Neural progenitor cell (in vitro differentiated cells): ENCODE results near the gene BPIFB2. TPM values are rescaled to one million over a fixed set of nuclear protein-coding genes. Genes with fewer than 3 reads are reported as not detected.

Experiments
- DNase-seq: peaks from one replicate; pipeline ENCODE4 v3.0.0-alpha.2; 2016; ENCODE audit warnings: low spot score
- H2AFZ ChIP-seq: fragments of 200-600 bp; sonication (generic); replicated peaks from 2 replicates; pipeline ENCODE4 v1.6.1; 2016; ENCODE audit warnings: antibody characterized with exemption
- H3F3A ChIP-seq: fragments of 200-600 bp; sonication (generic); 2 replicates; pipeline ENCODE4 v1.6.1; 2016; ENCODE audit warnings: antibody characterized with exemption, low read depth
- H3K27ac ChIP-seq: fragments of 200-600 bp; sonication (generic); 2 replicates; pipeline ENCODE4 v1.5.1; 2016; ENCODE audit warnings: mild to moderate bottlenecking
- H3K27me3 ChIP-seq: fragments of 200-600 bp; sonication (generic); 2 replicates; pipeline ENCODE4 v1.6.1; 2016; ENCODE audit warnings: mild to moderate bottlenecking, moderate library complexity
- H3K36me3 ChIP-seq: fragments of 200-600 bp; sonication (generic); 2 replicates; pipeline ENCODE4 v1.5.1; 2016
- H3K4me1 ChIP-seq: fragments of 200-600 bp; sonication (generic); 2 replicates; pipeline ENCODE4 v1.6.1; 2016; ENCODE audit warnings: mixed run types
- H3K4me2 ChIP-seq: fragments of 200-600 bp; sonication (generic); 2 replicates; pipeline ENCODE4 v1.6.1; 2016
- H3K4me3 ChIP-seq: fragments of 200-600 bp; sonication (generic); 2 replicates; pipeline ENCODE4 v1.5.1; 2016
- H3K79me2 ChIP-seq: fragments of 200-600 bp; sonication (generic); 2 replicates; pipeline ENCODE4 v1.6.1; 2016; ENCODE audit warnings: low read depth
- H3K9ac ChIP-seq: fragments of 200-600 bp; sonication (generic); 2 replicates; pipeline ENCODE4 v1.6.1; 2016
- H3K9me3 ChIP-seq: fragments of 200-600 bp; sonication (generic); 2 replicates; pipeline ENCODE4 v1.5.1; 2016; ENCODE audit warnings: low read depth
- H4K20me1 ChIP-seq: fragments of 200-600 bp; sonication (generic); 2 replicates; pipeline ENCODE4 v1.6.1; 2016; ENCODE audit warnings: low read depth
- H3K27ac Mint-ChIP-seq: 3 replicates; pipeline ENCODE4 v1.8.0; 2021; ENCODE audit warnings: mixed read lengths
- H3K27me3 Mint-ChIP-seq: 2 replicates; pipeline ENCODE4 v1.8.0; 2022; ENCODE audit warnings: low read depth, mild to moderate bottlenecking, inconsistent platforms, moderate library complexity, mixed read lengths; ENCODE audit not compliant: insufficient read depth
- H3K36me3 Mint-ChIP-seq: 3 replicates; pipeline ENCODE4 v1.8.0; 2021; ENCODE audit warnings: mixed read lengths
- H3K4me1 Mint-ChIP-seq: 3 replicates; pipeline ENCODE4 v1.8.0; 2021; ENCODE audit warnings: mixed read lengths
- H3K4me3 Mint-ChIP-seq: 3 replicates; pipeline ENCODE4 v1.8.0; 2021; ENCODE audit warnings: mild to moderate bottlenecking, moderate library complexity, mixed read lengths
- H3K9me3 Mint-ChIP-seq: 3 replicates; pipeline ENCODE4 v1.8.0; 2020; ENCODE audit warnings: mixed read lengths
- EZH2 ChIP-seq: fragments of 200-600 bp; sonication (generic); IDR thresholded peaks from 2 replicates; pipeline ENCODE4 v1.6.1; 2017; ENCODE audit warnings: antibody characterized with exemption, mild to moderate bottlenecking, moderate library complexity
- EZH2phosphoT487 ChIP-seq: fragments of 200-600 bp; sonication (generic); IDR thresholded peaks from 2 replicates; pipeline ENCODE4 v1.6.1; 2017; ENCODE audit warnings: antibody characterized with exemption
- total RNA-seq: library from RNA; depleted of rRNA; stranded (reverse); fragments of >200 nt; gene quantifications from 2 replicates; pipeline ENCODE4 v1.2.3, GENCODE V29; 2015; ENCODE audit warnings: low replicate concordance
- TF ChIP-seq, protein P1 (sequence below): fragments of 200-600 bp; sonication (generic); IDR thresholded peaks from 2 replicates; pipeline ENCODE4 v1.5.1; 2017; ENCODE audit warnings: antibody characterized with exemption, mild to moderate bottlenecking

The BPIFB2 gene
- total RNA-seq, 1 donor from 2014 or later, result not detected

DNA sequence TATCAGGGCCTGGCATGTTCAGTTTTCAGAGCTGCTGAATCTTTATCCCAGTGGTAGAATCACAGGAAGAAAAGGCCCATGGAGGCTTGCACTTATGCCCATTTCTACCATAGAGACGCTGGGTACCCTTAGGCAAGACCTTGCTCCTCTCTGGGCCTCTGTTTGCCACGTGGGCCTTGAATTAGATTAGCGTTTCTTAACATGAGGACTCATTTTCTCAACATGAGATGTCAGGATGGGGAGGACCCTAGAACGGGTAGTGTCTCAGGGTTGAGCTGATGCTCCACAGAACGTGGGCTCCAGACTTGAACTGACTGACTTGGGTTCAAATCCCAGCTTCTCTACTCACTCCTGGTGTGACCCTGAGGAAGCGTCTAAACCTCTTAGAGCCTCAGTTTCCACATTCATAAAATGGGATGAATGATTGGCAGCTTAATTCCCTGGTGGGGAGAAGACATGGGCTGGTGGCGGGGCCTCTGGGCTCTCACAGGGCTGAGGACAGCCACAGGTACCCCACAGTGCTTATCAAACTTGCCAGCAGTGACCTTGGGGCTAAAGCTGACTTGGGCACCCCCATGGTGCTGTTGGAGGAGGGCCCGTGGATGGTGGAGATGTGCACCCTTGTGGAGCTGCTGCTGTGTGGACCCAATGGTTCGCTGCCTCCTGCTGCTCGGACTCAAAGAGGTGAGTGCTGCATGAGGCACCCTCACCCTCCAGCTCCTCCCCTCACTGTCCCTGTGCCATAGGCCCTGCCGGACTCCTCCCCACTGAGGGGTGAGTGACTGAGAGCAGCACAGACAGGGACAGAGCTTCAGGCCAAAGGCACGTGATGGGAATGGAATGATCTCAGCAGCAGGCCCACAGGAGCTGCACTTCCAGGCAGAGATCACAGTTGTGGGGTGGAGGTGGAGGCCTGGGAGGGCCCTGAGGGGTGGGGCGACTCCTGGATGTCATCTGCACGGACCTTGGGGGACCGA lies 31.5 kb upstream of the BPIFB2 start:
- H3K4me3 ChIP-seq, result no peak overlapping the region
- no peak overlapping the region for H3K27ac Mint-ChIP-seq

DNA sequence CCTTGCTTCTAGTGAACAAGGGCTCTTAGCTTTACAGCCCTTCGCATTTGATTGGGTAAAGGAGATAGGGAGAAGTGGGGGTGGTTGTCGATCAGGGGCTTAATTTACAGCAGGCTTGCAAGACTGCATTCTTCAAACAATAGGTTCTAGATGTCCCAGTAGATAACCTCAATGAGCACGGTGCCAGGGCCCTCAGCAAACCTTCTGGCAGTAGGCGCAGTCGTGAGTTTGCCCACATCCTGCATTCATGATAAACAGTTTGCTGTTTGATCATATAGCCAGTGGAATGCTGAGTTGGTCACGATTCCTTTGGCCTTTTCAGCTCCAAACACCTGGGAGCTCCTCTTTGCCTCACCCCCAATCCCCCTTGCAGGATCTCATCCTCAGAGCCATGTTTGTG lies 30.8 kb upstream of the BPIFB2 start:
- no peaks in the 10 kb centered on the region for H3K9me3 ChIP-seq
- H3K27me3 Mint-ChIP-seq, result peaks cover 8% of the 10 kb centered on the region
- H3K4me3 Mint-ChIP-seq, result no peak overlapping the region
- no peaks in the 10 kb centered on the region for H3K36me3 ChIP-seq
- no peak overlapping the region for H2AFZ ChIP-seq
- no peaks in the 10 kb centered on the region for H3K79me2 ChIP-seq
- H3K27me3 ChIP-seq, result no peaks in the 10 kb centered on the region
- H3K4me2 ChIP-seq, result no peak overlapping the region
- DNase-seq, result no peak
- no peak overlapping the region for H3K27ac Mint-ChIP-seq
- no peaks in the 10 kb centered on the region for H3K9me3 Mint-ChIP-seq
- H4K20me1 ChIP-seq, result no peaks in the 10 kb centered on the region
- no peak overlapping the region for H3K9ac ChIP-seq
- no peaks in the 10 kb centered on the region for H3K36me3 Mint-ChIP-seq
- TF ChIP-seq EZH2 (no peak), EZH2phosphoT487 (no peak)
- no peak overlapping the region for H3K4me3 ChIP-seq
- H3K27ac ChIP-seq, result no peak overlapping the region
- peaks cover 27% of the 10 kb centered on the region for H3K4me1 ChIP-seq
- peaks cover 5% of the 10 kb centered on the region for H3F3A ChIP-seq
- H3K4me1 Mint-ChIP-seq, result peaks cover 29% of the 10 kb centered on the region

More for the DNA sequence above, 31.5 kb upstream of the BPIFB2 start:
- no peak for DNase-seq
- Histone ChIP-seq H3F3A (peaks cover 10% of the 10 kb centered on the region), H2AFZ (no peak overlapping the region), H3K4me2 (no peak overlapping the region), H3K27ac (no peak overlapping the region), H3K36me3 (no peaks in the 10 kb centered on the region), H3K9ac (no peak overlapping the region), H3K27me3 (no peaks in the 10 kb centered on the region), H3K79me2 (no peaks in the 10 kb centered on the region), H3K4me1 (peaks cover 31% of the 10 kb centered on the region), H3K9me3 (no peaks in the 10 kb centered on the region), H4K20me1 (no peaks in the 10 kb centered on the region)
- Mint-ChIP-seq H3K27me3 (peaks cover 8% of the 10 kb centered on the region), H3K4me1 (peaks cover 27% of the 10 kb centered on the region), H3K4me3 (no peak overlapping the region), H3K36me3 (no peaks in the 10 kb centered on the region), H3K9me3 (no peaks in the 10 kb centered on the region)
- TF ChIP-seq, protein P1, sequence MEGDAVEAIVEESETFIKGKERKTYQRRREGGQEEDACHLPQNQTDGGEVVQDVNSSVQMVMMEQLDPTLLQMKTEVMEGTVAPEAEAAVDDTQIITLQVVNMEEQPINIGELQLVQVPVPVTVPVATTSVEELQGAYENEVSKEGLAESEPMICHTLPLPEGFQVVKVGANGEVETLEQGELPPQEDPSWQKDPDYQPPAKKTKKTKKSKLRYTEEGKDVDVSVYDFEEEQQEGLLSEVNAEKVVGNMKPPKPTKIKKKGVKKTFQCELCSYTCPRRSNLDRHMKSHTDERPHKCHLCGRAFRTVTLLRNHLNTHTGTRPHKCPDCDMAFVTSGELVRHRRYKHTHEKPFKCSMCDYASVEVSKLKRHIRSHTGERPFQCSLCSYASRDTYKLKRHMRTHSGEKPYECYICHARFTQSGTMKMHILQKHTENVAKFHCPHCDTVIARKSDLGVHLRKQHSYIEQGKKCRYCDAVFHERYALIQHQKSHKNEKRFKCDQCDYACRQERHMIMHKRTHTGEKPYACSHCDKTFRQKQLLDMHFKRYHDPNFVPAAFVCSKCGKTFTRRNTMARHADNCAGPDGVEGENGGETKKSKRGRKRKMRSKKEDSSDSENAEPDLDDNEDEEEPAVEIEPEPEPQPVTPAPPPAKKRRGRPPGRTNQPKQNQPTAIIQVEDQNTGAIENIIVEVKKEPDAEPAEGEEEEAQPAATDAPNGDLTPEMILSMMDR, result no peak
- TF ChIP-seq EZH2phosphoT487 (no peak), EZH2 (no peak)

DNA sequence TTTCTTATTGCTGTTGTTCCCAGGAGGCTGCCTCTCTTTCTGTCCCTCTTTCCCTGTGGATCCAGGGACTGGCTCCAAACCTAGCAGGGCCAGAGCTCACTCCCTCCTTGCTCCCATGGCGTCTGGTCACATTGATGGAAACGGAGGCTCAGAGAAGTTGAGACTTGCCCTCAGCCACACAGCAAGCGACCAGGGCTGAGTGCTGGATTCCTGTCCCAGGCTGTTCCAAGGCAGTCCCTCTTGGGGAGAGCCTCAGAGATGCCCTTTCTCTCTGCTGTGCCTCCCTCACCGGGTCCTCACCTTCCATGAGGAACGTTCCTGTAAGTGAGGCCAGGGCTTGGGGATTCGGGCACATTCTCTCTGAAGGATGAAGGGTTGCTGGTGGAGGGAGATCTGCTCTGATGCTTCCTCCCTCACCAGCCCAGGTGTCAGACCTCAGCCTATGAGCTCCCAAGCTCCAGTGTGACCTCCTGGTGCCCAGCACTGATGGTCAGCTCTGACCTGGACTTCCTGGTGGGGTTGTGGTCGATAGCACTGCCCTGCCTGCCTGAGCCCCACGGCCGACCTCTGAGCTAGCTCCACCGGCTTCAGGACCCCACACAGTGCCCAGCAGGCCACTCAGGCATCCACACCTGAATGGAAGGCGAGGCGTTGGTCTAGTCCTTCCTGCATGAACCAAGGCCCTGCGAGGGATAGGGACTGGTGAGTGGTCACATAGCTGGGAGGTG lies 30.1 kb upstream of the BPIFB2 start:
- no peaks in the 10 kb centered on the region for H3K79me2 ChIP-seq
- H3K4me1 ChIP-seq, result peaks cover 20% of the 10 kb centered on the region
- DNase-seq, result no peak
- no peaks in the 10 kb centered on the region for H4K20me1 ChIP-seq
- no peak overlapping the region for H3K4me3 ChIP-seq
- no peaks in the 10 kb centered on the region for H3F3A ChIP-seq
- H3K36me3 ChIP-seq, result no peaks in the 10 kb centered on the region
- H3K27me3 ChIP-seq, result no peaks in the 10 kb centered on the region
- H3K9ac ChIP-seq, result no peak overlapping the region
- H3K27ac Mint-ChIP-seq, result no peak overlapping the region
- no peaks in the 10 kb centered on the region for H3K9me3 ChIP-seq
- H3K4me3 Mint-ChIP-seq, result no peak overlapping the region
- TF ChIP-seq EZH2phosphoT487, result no peak
- TF ChIP-seq EZH2, result no peak
- TF ChIP-seq, protein P1, result no peak
- no peaks in the 10 kb centered on the region for H3K36me3 Mint-ChIP-seq
- no peaks in the 10 kb centered on the region for H3K9me3 Mint-ChIP-seq
- peaks cover 29% of the 10 kb centered on the region for H3K4me1 Mint-ChIP-seq
- H3K27me3 Mint-ChIP-seq, result peaks cover 8% of the 10 kb centered on the region
- no peak overlapping the region for H3K4me2 ChIP-seq
- no peak overlapping the region for H3K27ac ChIP-seq
- no peak overlapping the region for H2AFZ ChIP-seq
